H1 (cell line): ENCODE measurements around the gene USP35.

Experiments used
- BACH1 ChIP-seq: IDR thresholded peaks from 2 replicates; pipeline ENCODE4 v1.6.1; 2012; ENCODE audit warnings: low read length, improper control_type of control experiment
- CHD1 ChIP-seq: IDR thresholded peaks from 2 replicates; pipeline ENCODE4 v1.6.1; 2012; ENCODE audit warnings: low read depth, low read length, improper control_type of control experiment
- CHD2 ChIP-seq: IDR thresholded peaks from 2 replicates; pipeline ENCODE4 v1.6.1; 2012; ENCODE audit warnings: low read length, improper control_type of control experiment
- EGR1 ChIP-seq: IDR thresholded peaks from 2 replicates; pipeline ENCODE4 v1.6.1; 2011; ENCODE audit warnings: low read depth, low read length, borderline replicate concordance
- POLR2A ChIP-seq, 2 experiments: IDR thresholded peaks; 1 replicate in 1 of 2; 2 replicates in 1 of 2; pipeline ENCODE4 v1.6.1; 2011; ENCODE audit warnings: low read depth in 2 of 2, low read length in 2 of 2, mild to moderate bottlenecking in 2 of 2; ENCODE audit errors: control extremely low read depth in 1 of 2
- RFX5 ChIP-seq: IDR thresholded peaks from 2 replicates; pipeline ENCODE4 v1.6.1; 2011; ENCODE audit warnings: low read depth, low read length, improper control_type of control experiment, borderline replicate concordance
- SAP30 ChIP-seq: fragments of 300-600 bp; sonication (generic); IDR thresholded peaks from 2 replicates; pipeline ENCODE4 v1.7.1; 2012; ENCODE audit warnings: low read length, moderate library complexity, mild to moderate bottlenecking, inconsistent platforms; ENCODE audit not compliant: insufficient read depth, insufficient replicate concordance
- SIRT6 ChIP-seq: IDR thresholded peaks from one replicate; pipeline ENCODE4 v1.7.1; 2012; ENCODE audit warnings: low read length, inconsistent platforms
- YY1 ChIP-seq: IDR thresholded peaks from 2 replicates; pipeline ENCODE4 v1.6.1; 2011; ENCODE audit warnings: low read depth, mild to moderate bottlenecking, low read length
- TF ChIP-seq, protein P1 (sequence below), 3 experiments: IDR thresholded peaks; 1 replicate in 2 of 3; 2 replicates in 1 of 3; pipeline versions ENCODE4 v1.5.1 to v1.6.1; 2011; ENCODE audit warnings: low read length in 3 of 3, mild to moderate bottlenecking in 3 of 3, inconsistent platforms in 2 of 3, low read depth in 1 of 3, moderate library complexity in 1 of 3; ENCODE audit not compliant: insufficient read depth in 1 of 3; ENCODE audit errors: control extremely low read depth in 1 of 3

DNA sequence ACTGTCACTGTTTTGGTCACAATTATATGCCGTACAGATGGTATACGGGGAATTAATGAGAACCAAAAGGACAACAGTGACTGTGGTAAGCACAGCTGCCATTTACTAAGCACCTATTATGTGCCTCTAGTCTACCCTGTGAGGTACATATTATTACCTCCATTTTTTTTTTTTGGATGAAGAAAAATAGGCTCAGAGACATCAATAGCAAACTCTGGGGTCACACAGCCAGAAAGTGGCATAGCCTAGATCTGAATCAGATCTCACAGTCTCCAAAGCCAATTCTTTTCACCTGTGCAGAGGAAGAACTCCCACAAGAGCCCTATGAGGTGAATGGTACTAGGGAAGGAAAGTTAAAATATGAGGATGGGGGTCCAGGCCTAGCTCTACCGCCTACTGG, 68.9 kb downstream of the USP35 start:
- no peak for TF ChIP-seq POLR2A (IDR thresholded peaks at IDR 0.05; ENCODE audit: control extremely low read depth in 1 of 2, low read depth in 2 of 2, low read length in 2 of 2)
- TF ChIP-seq BACH1 = no peak
- TF ChIP-seq RFX5 = no peak
- TF ChIP-seq, protein P1, sequence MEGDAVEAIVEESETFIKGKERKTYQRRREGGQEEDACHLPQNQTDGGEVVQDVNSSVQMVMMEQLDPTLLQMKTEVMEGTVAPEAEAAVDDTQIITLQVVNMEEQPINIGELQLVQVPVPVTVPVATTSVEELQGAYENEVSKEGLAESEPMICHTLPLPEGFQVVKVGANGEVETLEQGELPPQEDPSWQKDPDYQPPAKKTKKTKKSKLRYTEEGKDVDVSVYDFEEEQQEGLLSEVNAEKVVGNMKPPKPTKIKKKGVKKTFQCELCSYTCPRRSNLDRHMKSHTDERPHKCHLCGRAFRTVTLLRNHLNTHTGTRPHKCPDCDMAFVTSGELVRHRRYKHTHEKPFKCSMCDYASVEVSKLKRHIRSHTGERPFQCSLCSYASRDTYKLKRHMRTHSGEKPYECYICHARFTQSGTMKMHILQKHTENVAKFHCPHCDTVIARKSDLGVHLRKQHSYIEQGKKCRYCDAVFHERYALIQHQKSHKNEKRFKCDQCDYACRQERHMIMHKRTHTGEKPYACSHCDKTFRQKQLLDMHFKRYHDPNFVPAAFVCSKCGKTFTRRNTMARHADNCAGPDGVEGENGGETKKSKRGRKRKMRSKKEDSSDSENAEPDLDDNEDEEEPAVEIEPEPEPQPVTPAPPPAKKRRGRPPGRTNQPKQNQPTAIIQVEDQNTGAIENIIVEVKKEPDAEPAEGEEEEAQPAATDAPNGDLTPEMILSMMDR (IDR thresholded peaks at IDR 0.05; ENCODE audit: control extremely low read depth in 1 of 3, insufficient read depth in 1 of 3, low read depth in 1 of 3, low read length in 3 of 3) = no peak
- TF ChIP-seq CHD2 = no peak
- TF ChIP-seq YY1 = no peak
- no peak for TF ChIP-seq CHD1
- no peak for TF ChIP-seq SIRT6
- no peak for TF ChIP-seq SAP30
- TF ChIP-seq EGR1 = no peak
